Fibroblast of skin of right biceps (primary cell): ENCODE results near the gene ZBTB8A.
"Not testable (repeated sequence)": the region's sequence is repeated elsewhere in the genome, so short reads cannot be mapped to it uniquely, and the experiment has no call there.

Source experiments
- DNase-seq: peaks from one replicate; pipeline ENCODE4 v3.0.0-alpha.2; 2013

ZBTB8A gene

GRCh38 chr1:32539584-32540571 is 651 bp downstream of the ZBTB8A start:
- peak; percentile 51 for DNase-seq

GRCh38 chr1:32540605-32541004 is 1.4 kb downstream of the ZBTB8A start:
- no peak for DNase-seq

GRCh38 chr1:32541064-32541566 is 1.9 kb downstream of the ZBTB8A start:
- DNase-seq, result no peak

- DNase-seq, result no peak
Measured at GRCh38 chr1:32546611-32547010, 7.4 kb downstream of the ZBTB8A start.

- DNase-seq, result no peak
Measured at GRCh38 chr1:32549616-32550015, 10.4 kb downstream of the ZBTB8A start.

- no peak for DNase-seq
Measured at GRCh38 chr1:32554288-32554687, 15.1 kb downstream of the ZBTB8A start.

- DNase-seq, result not testable (repeated sequence)
Measured at GRCh38 chr1:32557035-32557434, 17.8 kb downstream of the ZBTB8A start.

GRCh38 chr1:32557812-32558211 is 18.6 kb downstream of the ZBTB8A start:
- no peak for DNase-seq

- no peak for DNase-seq
Measured at GRCh38 chr1:32568929-32569328, 29.7 kb downstream of the ZBTB8A start.

GRCh38 chr1:32580348-32581017 is 41.3 kb downstream of the ZBTB8A start:
- no peak for DNase-seq

- DNase-seq, result peak; percentile 59
Measured at GRCh38 chr1:32592943-32593342, 53.7 kb downstream of the ZBTB8A start.

- no peak for DNase-seq
Measured at GRCh38 chr1:32600034-32600433, 60.8 kb downstream of the ZBTB8A start.

GRCh38 chr1:32605711-32606424 is 66.6 kb downstream of the ZBTB8A start:
- no peak for DNase-seq

- no peak for DNase-seq
Measured at GRCh38 chr1:32606565-32607371, 67.5 kb downstream of the ZBTB8A start.

GRCh38 chr1:32609180-32609579 is 70.0 kb downstream of the ZBTB8A start:
- DNase-seq, result no peak

GRCh38 chr1:32611859-32612188 is 72.6 kb downstream of the ZBTB8A start:
- DNase-seq, result no peak

- peak; percentile 71 for DNase-seq
Measured at GRCh38 chr1:32612189-32612881, 73.1 kb downstream of the ZBTB8A start.

- DNase-seq, result no peak
Measured at GRCh38 chr1:32613472-32613871, 74.2 kb downstream of the ZBTB8A start.

GRCh38 chr1:32618673-32619221 is 79.5 kb downstream of the ZBTB8A start:
- DNase-seq, result peak; percentile 11

- peak; percentile 10 for DNase-seq
Measured at GRCh38 chr1:32619701-32620485, 80.7 kb downstream of the ZBTB8A start.

- no peak for DNase-seq
Measured at GRCh38 chr1:32622205-32622604, 83.0 kb downstream of the ZBTB8A start.
